ENCODE data around the gene DUSP11.
"Not testable (repeated sequence)": the region's sequence is repeated elsewhere in the genome, so short reads cannot be mapped to it uniquely, and the experiment has no call there.

DUSP11 gene

DNA sequence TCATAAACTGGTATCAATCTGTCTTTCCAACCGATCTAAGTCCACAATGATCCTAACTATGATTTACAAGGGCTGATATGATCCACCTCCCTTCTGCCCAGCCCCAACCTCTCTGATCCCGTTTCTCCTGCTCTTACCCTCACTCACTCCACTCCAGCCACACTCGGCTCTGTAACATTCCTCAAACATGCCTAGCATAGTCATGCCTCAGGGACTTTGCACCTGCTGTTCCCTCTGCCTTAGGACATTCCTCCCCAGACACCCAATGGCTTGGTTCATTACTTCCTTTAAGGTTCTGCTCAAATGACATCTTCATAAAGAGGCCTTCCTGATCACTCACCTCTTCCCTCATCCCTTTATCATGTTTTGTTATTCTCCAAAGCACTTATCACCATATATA is 9.2 kb downstream of the DUSP11 start:
- DNase-seq = no peak

DNA sequence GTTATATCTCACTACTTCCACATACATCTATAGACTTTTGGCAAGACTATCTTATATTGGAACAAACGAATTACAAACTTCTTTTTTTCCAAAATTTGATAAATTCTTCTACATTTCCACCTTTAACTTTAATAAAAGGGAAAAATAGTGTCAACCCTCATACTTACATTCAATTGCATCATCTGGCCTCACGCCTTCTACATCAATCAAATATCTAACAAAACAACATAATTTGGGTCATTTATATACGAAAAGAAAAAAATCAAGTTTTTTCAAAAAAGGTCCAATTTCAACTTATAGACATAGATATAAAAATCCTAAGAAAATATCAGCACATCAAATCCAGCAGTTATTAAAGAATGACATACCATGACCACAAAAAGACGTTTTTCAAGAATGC is 12.9 kb downstream of the DUSP11 start:
- no peak for DNase-seq

DNA sequence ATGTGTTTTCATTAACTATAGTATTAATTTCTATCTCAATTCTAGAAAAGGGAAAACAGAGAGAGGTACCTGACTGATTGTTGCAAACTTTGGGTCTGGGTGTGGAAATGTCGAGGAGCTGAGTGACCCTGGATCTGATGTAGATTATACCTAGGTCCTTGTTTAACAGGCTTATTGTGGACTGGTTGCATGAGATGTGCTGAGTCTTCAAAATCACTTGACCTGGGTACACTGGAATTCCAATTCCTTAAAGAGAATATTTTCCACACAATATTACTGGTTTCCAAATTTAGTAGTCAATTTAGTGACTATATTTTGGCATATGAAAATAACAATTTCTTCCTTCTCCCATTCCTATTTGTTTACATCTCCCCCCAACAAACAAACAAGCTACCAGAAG is 13.6 kb downstream of the DUSP11 start:
- no peak for DNase-seq

DNA sequence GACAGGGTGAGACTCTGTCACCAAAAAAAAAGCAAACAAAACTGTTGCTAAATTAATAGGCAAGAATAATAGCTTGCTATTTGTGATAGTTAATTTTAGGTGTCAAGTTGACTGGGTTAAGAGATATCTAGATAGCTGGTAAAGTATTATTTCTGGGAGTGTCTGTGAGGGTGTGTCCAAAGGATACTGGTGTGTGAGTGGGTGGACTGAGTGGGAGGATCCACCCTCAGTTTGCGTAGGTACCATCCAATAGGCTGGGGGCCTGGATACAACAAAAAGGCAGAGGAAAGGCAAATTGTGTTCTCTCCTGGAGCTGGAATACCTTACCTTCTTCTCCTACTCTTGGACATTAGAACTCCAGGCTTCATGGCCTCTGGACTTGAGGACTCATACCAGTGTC is 15.0 kb downstream of the DUSP11 start:
- no peak for DNase-seq

DNA sequence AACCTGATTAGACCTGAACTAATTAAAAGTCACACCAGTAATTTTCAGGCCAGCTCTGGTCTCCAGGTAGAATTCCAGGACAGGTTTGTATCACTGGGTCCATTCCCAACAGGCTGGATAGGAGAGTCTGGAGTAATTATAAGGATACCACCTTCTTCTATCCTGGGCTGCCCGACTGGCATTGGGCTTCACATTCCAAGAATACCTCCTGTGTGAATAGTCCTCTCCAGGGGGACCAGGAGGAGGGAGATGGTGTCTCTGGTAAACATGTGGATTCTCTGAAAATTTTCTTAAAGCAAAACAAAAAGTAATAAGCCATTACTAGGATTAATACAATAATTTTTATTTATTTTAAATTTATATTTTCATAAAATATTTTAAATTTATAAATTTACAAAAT is 17.3 kb downstream of the DUSP11 start:
- no peak for DNase-seq

DNA sequence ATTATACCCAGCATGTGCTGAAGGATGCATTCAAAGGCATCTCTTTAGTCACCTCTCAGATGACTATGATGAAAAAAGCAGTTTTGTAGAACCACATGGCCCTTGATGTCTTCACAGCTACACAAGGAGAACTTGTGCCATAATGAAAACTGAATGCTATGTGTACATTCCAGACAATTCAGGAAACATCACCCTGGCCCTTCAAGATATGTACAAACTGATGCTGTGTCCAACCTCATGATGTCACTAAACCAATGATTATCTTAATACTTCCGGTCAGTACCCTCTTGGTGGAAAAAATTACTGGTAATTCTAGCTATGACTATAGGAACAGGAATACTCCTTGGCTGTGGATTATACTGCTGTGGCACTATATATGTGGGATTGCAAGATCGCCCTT is 20.0 kb downstream of the DUSP11 start:
- no peak for DNase-seq

DNA sequence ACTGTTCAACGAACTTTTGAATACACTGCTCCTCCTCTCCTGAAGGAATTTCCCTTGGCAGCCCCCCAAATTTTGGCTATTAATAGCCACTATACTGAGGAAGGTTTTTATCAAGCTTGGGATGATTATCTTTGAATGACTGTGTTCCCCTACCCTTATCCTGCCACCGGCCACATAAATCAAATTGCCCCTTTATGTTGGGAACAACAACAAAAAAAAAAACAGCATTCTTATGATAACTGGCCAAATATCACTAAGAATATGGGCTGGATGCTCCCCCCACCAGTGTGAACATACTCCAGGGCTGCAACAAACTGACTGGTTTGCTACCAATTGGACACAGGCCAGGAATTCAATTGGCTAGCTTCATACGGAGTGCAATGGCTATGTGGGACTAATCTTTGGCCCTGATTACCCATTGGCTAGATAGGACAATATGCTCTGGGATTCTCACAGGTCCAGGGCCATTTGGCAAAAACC is 20.6 kb downstream of the DUSP11 start:
- no peak for DNase-seq

DNA sequence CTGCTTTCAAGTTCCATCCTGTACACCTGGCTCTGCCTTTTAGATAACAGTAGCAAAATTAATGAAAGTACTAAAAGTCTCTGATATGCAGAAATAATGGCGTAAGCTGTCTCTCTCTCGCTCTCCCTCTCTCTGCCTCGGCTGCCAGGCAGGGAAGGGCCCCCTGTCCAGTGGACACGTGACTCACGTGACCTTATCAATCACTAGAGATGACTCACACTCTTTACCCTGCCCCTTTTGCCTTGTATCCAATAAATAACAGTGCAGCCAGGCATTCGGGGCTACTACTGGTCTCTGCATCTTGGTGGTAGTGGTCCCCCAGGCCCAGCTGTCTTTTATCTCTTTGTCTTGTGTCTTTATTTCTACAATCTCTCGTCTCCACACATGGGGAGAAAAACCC is 25.6 kb downstream of the DUSP11 start:
- not testable (repeated sequence) for DNase-seq

DNA sequence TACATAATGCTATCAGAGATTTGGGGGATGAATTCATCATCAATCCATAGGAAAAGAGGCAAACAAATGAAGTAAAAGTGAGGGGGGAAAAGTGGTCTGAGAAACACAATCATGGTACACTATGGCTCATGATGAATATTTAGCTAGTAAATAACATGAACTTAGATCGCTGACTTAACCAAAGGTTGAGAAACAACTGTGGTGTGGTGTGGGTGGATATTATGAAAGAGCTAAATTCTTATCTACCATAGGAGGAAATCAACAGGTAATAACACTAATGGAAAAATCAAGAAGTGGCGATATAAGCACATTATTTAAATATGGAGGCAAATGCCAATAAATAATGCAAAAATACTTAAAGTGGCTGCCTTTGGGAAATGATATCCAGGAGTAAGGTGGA is 30.6 kb downstream of the DUSP11 start:
- DNase-seq = no peak

DNA sequence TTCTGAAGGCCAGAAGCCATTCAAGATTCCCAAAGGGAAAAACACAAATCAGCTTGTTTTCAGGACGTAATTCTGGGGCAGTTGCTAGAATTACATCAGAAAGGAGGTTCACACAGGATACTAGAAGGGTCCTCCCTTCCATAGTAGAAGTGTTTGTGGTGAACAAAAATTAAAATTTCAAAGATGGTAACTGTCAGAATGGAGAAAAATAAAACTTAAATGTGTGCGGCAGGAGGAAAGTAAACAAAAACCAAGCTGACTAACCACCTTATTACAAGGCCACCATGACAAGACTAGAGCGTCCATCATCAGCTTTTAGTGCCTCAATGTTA is 33.1 kb downstream of the DUSP11 start:
- DNase-seq = no peak

DNA sequence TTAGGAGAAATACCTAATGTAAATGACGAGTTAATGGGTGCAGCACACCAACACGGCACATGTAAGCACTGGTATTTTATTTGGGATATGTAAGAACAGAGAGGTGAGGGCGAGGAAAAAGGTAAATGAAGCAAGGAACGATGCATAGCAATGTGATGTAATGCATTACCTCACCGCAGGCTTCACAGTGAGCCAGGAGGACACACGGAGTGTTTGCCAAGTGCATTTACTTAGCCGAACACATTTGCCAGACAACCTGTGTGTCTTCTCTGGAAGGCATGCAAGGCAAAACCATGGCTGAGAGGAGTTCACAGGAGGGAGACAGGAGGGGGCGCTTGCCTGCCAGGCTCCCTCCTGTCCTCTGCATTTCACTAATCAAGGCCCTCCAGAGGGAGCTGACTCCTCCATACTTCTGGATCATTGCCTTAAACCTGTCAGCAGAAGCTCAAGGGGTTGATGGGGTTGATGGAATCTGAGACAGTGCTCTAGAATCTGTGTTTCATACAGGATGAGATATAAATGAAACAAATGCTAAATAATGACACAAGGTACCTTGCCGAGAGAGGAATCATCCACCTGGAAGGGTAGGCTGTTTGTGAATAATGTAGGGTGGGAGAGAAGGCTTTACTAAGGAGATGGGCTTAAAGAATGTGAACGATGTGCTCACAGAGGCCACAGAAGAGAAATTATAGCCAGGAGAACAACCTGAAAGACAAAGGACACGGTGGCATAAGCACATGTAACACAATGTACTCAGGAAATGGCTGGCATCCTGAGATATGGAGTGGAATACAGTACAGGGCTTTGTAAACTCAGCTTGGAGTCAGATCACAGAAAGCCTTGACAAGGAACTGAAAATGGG is 33.7 kb downstream of the DUSP11 start:
- DNase-seq = no peak

DNA sequence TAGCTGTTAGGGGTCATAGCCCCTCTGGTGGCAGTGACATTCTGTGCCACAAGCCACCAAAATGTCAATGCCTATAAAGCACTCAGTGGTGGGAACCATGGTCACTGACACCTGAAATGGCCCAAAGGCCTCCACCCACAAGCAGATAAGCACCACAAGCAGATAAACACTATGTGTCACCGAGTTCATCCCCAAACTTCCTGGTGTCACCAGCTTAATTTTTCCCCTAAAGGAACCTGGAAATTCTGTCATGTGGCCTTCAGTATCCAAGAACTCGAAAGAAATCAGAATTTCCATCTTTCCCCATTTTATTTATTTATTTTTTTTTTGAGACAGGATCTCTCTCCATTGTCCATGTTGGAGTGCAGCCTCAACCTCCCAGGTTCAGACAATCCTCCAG is 39.1 kb downstream of the DUSP11 start:
- DNase-seq = no peak

DNA sequence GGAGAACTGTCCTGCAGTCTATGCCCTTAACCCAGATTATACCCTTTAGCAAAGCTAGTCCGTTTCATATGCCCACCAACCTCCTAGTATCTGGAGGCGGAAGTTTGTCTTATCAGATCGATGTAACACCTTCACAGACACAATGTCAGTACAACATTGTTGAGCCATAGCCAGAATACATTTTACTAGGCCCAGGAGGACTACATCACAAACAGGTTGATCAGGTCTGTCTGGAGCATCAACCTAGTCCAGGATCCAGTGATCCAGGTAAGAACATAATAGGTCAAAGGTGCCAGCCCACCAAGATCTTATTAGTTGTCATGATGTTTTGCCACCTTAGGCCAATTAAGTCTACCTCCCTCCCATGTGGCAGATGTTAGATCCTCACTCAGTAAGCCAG is 40.8 kb downstream of the DUSP11 start:
- no peak for DNase-seq

DNA sequence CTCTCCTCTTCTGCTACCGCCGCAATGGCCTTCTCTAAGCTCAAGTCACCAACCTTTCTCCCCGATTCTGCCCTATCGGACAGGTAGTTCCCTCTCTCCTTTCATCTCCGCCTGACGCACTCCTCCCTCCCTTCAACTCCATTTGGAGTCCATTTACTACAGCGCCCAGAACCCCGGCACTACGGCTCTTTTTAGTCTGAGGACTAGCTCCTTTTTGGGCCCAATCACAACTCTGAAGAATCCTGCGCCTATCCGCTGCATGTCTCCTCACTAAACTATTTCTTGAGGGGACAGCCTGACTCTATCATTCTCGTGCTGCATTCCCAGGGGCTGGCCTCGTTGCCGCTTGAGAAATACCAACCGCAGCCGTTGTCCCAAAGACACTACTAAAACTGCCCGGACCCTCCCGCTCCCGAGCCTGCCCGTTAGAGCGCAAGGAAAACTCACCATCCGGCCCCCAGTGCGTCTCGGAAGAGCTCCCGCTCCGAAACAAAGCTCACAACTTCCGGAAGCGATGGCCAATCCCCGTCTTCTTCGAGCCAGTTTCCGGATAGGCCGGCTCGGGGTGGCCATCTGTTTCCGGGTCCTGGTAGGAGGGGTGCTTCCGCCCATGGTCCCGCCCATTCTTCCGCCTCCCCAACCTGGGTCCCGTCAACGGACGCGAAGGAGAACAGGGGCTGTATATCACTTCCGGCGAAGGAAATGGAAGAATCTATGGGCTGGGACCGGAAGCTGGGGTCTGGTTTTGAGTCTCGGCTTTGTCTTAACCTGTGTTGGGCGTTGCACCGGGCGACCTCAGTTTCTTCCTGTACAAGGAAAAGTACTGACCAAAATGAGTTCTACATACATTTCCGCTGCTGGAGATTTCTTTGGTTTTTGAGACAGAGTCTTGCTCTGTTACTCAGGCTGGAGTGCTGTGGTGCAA is 42.8 kb downstream of the DUSP11 start, which contains the start of gene TPRKB:
Gene TPRKB (minus strand): TSS at position 491 of the 925 bp plus-strand sequence. CDS start 2,776 bp downstream, outside the sequence.
- peak; percentile 87 for DNase-seq

DNA sequence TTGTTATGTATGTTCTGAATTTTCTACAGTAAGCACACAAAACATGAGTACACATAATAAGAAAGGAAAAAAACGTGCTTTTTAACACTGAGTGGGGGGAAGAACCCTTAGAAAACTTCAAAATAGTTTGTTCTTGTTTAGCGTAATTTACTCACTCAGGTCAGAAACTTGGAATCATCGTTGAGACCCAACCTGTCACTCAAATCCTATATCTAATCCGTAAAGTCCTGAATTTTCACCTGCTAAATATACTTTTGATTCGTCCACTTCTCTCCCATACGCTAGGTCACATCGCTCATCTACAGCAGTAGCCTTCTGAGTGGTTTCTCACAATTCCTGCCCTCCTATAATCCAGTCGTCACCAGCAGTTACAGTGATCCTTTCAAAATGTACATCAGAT is 43.5 kb downstream of the DUSP11 start:
- DNase-seq = no peak

DNA sequence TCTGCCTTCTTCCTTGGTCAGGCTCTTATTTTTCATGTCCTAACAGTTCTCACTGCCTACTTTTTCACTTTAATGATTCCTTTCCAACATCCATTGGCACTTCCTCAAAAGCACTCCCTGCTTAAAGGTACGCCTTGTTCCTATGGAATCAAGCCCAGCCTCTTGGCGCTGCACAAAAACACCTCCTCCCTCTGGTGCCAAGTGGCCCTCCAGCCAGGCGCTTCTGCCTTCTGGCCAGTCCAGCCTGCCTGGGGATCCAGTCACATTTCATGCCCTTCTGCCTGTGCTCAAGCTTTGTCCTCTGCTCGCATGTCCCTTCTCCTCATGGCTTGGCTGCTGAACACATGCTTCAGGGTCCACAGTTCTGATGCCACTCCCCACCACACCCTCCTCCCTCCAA is 49.1 kb downstream of the DUSP11 start:
- no peak for DNase-seq

DNA sequence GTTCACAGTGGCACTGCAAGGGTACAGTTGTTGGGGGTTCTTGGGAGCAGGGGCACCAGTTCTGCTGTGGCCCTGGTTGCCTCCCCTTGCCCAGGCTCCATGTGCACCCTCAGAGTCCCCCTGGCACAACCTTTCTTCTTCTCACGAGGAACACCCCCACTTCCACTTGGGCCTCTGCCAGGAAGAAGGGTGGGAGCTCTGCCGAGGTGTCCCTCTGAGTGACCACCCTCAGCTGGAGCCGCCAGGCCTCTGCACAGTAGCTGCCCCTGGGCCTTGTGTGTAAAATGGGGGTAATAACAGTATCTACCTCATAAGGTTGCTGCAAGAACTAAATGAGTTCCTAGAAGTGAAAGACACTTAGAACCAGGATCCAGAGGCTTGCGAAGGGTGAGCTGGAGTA is 51.2 kb downstream of the DUSP11 start:
- DNase-seq = no peak

DNA sequence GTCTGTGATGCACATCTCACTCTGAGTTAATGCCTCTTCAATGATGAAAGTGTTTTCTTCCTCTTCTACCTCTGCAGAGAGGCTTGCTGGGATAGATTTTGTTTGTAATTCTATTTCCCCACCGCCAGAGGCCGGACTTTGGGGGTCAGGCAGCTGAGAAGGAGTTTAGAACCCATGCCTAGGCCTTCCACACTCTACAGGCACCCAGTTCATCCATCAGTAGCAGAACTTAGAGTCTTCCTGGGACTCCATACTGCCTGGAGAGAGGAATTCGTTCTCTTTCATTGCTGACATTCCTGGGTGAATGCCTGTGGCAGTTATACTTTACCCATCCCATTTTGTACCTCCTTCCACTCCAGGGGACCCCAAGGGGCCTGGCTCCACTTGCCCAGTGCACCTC is 51.9 kb downstream of the DUSP11 start:
- DNase-seq = no peak

DNA sequence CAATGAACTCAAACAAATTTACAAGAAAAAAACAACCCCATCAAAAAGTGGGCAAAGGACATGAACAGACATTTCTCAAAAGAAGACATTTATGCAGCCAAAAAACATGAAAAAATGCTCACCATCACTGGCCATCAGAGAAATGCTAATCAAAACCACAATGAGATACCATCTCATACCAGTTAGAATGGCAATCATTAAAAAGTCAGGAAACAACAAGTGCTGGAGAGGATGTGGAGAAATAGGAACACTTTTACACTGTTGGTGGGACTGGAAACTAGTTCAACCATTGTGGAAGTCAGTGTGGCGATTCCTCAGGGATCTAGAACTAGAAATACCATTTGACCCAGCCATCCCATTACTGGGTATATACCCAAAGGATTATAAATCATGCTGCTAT is 53.2 kb downstream of the DUSP11 start:
- DNase-seq = not testable (repeated sequence)

DNA sequence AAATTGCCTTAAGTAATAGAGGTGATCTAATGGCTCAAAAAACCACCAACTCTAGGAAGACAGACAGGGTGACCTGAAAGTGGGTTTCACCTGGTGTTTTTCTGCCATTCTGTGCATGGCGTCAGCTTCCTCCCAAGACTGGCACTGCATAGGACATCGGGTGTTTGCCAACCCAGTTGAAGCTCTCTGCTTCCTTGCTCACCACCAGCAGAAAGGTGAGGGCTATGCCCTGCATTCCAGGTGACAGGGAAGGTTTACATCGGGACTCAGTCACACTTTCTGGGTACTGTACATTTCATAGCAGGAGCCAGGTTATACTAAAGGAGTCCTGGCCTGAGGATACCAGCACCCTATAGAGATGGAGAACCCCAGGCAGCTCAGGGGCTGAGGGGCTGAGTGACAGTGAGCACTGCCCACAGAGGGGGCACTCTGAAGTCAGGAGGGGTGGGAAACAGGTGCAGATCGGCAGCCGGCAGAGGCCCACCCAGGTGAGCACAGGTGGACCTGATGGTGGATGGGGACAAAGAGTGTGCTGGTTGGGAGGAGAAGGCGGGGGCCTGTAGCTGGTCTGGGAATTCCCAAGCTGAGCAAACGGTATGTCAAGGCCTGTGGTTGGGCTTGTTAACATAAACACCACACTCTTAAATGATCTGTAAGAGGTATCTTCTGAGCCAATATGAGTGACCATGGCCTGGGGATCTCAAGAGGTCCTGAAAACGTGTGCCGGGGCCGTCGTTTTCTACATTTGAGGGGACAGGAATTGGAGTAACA is 60.9 kb downstream of the DUSP11 start:
- DNase-seq = no peak

DNA sequence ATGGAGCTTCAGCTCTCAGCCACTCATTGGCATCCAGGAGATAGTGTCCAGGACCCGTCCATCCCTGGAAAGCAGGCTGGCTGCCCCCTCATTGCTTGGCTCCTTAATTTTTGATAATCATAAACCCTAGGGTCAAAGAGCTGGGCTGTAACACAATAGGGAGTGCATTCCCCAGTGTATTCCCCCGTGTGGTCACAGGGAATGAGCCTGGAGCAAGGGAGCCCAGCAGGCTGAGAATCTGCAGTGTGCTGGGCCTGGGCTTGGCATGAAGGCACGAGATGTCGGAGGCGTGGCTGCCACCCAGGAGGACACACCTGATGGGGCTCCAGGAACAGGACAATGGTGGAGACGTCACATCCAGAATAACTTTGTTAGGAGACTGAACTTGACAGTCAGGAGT is 61.5 kb downstream of the DUSP11 start:
- no peak for DNase-seq

DNA sequence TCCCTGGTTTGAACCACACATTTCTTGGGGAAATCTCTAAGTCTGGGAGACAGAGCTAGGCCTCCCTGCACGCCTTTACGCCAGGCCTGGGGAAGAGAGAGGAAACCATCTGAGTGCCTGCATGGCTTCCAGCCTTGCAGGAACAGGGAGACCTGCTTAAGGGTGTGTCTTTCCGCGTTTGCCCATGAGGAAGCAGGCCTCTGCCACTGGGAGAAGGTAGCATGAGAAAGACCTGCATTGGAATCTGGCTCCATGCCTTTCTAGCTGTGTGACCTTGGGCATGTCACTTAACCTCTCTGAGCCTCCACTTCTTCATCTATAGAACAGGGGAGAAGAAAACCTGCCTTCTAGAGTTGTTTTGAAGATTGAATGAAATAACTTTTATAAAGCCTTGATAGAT is 62.2 kb downstream of the DUSP11 start:
- DNase-seq = not testable (repeated sequence)

DNA sequence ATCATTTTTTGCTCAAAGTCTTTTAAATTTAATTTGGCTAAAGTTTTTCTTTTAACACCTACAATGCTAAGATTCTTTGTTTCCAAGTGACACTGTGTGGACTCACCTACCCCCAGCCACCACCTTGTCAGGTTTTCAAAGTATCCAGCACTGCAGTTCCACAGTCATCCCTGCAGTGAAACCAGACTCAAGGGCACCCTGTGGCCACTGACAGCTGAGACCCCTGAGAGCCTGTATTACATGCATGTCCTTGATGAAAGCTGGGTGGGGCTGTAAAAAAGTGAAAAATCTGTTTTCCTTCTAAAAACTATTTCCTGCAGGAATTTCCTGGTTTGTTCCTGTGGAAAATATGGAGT is 62.7 kb downstream of the DUSP11 start:
- no peak for DNase-seq

Data from NCI-H748 treated with DMSO at 0.1 percent for 48 hours (cell line).